CD4-positive, alpha-beta T cell treated with Interleukin-15 for 4 hours (primary cell): Measurements from ENCODE around the gene POU2F3.

Experiments
- DNase-seq: peaks from one replicate; pipeline ENCODE4 v3.0.0-alpha.2; 2020; ENCODE audit warnings: low spot score

Gene POU2F3

GRCh38 chr11:120284272-120284671 is 44.3 kb downstream of the POU2F3 start:
- no peak for DNase-seq

DNA sequence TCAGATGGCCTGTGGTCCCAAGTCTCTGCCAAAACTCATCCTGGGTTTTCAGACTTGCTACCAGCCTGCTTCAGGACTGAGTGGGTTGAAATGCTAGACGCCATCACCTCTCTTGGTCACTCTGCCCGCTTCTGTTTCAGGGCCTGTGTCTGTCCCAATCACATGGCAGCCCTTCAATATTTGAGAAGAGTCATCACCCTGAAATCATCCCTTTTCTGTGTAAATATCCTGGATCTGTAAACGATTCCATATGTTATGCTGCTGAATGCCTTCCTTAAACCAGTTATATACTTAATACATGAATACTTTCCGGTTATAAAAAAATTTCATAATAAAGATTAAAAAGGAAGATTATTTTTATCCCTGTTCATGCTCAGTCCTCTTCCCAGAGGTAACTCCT is 45.3 kb downstream of the POU2F3 start:
- no peak for DNase-seq

GRCh38 chr11:120288021-120288420 is 48.1 kb downstream of the POU2F3 start:
- no peak for DNase-seq

DNA sequence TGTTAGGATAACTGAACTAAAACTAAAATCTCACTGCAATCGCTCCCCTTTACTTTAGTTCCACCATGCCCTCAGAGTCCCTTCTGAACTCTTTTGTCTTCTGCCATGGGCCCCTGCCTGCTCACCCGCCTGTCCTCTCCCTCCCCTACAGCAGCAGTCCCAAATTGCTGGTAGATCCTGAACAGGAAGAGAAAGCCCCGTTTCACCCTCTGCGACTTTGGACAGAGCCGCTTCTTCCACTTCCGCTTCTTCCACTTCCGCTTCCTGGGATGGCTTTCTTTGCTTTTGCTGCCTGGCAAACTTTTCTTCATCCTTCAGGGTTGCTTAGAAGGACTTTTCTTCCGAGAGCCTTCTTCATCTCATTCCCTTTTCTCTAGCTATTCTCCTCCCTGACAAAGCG is 49.5 kb downstream of the POU2F3 start:
- no peak for DNase-seq

DNA sequence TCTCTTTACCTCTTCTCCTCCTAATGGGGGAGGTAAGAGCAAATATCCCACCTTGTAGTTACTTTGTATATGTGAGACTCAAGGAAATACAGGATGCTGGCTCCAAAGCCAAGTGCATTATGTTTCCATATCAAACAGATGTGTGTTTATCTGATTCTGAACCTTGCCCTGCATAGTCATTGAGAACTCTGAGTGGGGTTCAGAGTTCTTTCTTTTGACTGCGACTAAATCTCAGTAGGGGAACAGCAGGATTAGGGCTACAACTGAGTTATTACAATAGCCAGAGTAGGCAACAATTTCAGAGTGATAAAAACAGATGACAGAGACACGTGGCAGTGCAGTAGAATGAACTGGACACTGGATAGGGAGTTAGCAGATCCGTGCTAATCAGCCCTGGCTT is 51.0 kb downstream of the POU2F3 start:
- no peak for DNase-seq

DNA sequence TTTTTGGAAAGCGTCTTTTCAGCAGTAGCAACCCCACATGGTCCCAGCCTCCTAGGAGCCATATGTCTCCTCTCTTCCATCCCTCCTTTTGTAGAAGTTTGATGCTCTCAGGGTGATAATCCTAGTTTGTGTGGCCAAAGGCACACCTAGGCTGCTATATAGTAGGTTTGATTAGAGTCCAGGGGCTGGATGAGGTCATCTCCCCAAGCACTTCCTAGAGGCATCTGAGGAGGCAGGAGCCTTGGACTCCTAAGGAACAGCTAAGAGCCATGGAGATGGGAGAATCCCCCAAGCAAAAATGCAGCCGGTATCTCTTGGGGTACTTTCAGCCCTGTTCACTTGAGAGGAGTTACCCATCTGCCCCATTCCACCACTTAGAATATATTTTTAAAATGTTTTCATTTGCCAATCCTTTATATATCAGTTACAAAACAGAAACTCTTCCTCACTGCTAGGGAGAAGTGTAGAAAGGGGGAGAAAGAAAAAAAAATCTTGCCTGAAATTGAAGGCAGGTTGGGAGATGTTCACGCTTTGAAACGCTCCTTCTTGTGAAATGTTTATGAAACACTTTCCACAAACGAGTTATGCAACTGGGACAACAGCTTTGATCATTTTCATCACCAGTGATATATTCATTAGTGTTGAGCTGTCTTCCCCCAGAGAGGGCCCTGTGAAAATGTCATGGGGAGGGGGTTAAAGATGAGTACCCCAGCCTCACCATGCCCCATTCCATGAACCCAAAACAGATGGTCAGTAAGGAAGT is 53.3 kb downstream of the POU2F3 start:
- no peak for DNase-seq

DNA sequence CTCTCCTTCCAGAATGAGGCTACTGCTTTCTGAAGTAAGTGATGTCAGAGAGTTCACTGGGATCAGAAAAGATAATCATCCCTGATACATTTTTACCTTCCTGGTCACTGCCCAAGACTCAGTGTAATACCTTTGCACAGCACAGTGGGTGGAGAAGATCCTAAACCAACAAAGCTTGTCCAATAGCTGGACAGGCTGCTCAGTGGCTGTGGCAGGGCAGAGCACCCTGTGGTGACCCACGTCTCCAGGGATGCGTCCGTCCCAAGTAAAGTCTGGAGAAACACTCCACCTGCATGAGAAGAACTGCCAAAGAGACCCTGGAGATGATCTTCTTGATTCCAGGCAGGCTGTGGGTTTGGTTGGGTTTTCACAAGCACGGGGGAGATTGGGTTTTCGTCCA is 54.2 kb downstream of the POU2F3 start:
- DNase-seq: no peak

- DNase-seq: no peak
Observed at GRCh38 chr11:120295099-120295498, 55.2 kb downstream of the POU2F3 start.

DNA sequence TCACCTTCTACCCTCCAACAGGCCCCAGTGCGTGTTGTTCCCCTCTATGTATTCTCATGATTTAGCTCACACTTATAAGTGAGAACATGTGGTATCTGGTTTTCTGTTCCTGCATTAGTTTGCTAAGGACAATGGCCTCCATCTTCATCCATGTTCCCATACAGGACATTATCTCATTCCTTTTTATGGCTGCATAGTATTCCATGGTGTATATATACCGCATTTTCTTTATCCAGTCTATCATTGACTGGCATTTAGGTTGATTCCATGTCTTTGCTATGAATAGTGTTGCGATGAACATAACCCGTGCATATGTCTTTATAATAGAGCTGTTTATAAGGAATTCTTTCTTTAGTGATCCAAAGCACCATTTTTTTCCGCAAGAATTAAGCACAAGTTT is 56.6 kb downstream of the POU2F3 start:
- DNase-seq: no peak

DNA sequence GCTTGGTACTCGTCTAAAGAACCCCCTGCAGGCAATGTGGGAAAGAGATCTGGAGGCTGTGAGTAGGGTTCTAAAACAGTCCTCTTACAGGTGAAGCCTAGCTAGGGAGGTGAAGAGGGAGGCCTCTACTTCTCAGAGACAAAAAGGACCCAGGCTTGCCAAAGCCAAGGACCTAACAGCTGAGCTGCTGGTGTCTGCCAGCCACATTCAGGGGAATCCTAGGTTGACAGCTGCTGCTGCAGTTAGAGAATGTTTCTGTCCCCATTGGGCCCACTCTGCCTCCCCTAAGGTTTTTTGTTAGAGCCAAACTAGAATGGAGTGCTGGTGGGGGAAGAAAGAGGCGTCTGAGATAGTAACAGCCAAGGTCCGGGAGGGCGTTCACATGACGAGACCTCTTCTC is 58.5 kb downstream of the POU2F3 start:
- DNase-seq: no peak

GRCh38 chr11:120302001-120302805 is 62.3 kb downstream of the POU2F3 start:
- no peak for DNase-seq

DNA sequence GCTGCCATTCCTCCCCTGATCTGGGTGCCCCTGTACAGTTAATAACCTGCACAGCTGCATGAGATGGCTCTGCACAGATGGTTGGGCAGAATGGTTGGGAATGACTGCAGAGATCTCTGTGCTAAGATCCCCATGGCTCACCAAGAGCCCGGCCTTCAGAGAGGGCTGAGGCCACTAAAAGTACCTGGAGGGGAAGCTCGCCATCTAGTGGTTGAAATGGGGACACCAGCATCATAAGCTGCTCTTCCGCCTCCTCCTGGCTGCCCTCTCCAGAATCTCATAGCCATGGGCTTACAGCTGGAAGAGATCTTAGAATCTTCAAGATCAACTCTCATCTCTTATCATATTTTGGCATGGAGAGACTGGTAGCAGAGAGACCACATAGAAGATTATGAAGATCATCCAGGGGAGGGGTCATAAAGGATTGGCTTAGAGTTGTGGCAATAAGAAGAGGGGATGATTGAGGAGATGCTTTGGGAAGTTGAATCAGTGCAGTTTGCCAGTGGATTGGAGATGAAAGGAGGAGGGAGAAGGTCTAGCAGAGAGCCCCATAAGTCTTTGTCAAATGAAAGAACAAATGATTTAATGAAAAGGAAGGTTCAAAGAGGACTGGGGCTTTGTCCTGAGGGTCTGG is 63.2 kb downstream of the POU2F3 start:
- peak; percentile 55 for DNase-seq

GRCh38 chr11:120304526-120304925 is 64.6 kb downstream of the POU2F3 start:
- no peak for DNase-seq

GRCh38 chr11:120305286-120305685 is 65.3 kb downstream of the POU2F3 start:
- no peak for DNase-seq

GRCh38 chr11:120306519-120307242 is 66.7 kb downstream of the POU2F3 start:
- no peak for DNase-seq

GRCh38 chr11:120307476-120307875 is 67.5 kb downstream of the POU2F3 start:
- DNase-seq: no peak

GRCh38 chr11:120308081-120308480 is 68.1 kb downstream of the POU2F3 start:
- DNase-seq: no peak

- DNase-seq: no peak
Observed at GRCh38 chr11:120310870-120311269, 70.9 kb downstream of the POU2F3 start.

DNA sequence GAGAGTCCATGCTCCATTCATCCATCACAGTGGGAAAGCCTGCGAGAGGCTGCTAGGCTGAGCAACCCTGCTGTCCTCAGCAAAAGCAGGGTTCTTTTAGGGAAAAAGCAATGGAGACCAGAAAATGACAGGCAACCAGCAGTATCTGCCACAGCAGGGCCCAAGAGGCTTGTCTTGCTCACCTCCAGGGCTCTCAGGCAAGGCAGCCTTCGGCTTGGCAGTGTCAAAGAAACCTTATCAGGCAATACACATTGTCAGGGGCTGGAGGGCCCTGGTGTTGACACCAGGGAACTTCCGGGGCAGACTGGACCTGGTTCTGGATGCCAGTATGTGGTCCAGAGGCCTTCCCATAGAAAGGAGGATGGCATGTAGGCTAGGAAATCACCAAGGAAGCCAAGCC is 74.9 kb downstream of the POU2F3 start:
- DNase-seq: no peak

DNA sequence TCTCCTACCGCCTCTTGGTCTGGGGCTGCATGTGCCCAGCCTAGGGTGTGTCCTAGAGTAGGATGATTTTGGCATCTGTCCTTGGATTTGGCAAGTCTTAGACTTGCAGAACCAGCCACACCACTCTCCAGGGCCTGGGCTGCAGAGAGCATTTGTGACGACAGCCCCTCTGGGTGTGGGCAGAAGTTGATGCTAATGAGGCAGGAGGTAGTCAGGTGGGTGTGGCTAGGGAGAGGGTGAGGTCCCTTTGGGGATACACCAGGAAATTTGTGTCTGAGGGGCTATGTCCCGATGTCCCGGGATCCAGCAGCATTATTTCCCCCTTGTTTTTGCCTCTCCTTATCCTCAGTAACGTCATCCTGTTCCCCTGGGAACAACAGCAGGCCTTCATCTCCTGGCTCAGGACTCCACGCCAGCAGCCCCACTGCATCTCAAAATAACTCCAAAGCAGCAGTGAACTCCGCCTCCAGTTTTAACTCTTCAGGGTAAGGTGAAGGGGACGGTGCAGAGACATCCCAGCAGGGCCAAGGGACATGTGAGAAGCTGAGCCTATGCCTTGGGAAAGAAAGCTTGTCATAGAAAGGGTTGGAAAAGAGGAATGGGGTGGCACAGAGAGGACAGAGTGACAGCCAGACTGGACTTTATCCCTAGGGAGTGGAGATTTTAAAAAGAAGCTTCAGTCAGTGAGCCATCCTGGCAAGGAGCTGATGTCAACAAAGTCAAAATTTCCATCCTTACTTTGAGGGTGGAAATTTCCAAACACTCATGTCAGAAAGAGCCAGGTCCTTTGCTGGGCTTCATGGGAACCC is 77.1 kb downstream of the POU2F3 start:
- no peak for DNase-seq

GRCh38 chr11:120317689-120318480 is 77.9 kb downstream of the POU2F3 start:
- DNase-seq: no peak
